CD1c-positive myeloid dendritic cell (primary cell): Measurements from ENCODE around the gene CDC42BPB.
A peak's percentile ranks its signal among the peaks of the same experiment; 100 is the strongest.

Experiments
- DNase-seq: peaks from one replicate; pipeline ENCODE4 v3.0.0-alpha.2; 2016; ENCODE audit errors: extremely low spot score

CDC42BPB gene

DNA sequence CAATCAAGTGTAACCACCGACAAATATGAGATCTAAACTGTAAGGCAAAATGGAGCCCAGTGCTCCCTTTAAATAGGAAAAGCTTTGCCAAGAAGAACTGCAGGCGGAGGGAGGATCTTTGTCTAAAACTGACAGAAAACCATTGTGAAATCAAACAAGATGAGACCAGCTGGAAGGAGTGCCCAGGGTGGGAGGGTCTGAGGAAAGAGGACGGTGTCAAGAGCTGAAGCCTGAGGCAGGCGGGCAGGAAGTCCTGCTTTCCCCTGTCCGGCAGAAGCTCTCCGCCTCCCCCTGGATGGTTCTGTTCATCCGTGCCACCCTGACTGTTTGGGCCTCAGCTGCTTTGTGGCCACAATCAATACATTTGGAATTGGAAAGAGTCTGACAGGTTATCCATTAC, 37.5 kb downstream of the CDC42BPB start:
- DNase-seq, result peak; percentile 5

DNA sequence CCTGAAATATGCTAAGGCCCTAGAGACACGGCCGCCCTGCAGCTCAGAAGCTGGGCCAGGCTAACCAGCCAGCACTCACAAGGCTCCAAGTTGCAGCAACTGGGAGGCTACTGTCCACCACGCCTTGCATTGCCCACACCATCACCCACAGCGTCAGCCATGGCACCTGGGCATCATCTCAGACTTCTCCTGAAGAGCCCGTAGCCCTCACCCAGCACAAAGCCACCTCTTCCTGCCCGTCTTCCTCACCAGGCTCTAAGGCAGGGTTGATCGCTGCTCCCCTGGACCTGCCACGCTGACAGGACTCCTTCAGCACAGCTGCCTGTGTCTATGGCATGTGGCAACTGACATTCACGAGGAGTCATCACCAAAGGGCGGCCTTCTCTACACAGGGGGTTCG, 38.1 kb downstream of the CDC42BPB start:
- no peak for DNase-seq

GRCh38 chr14:103016594-103016993, 40.8 kb downstream of the CDC42BPB start:
- no peak for DNase-seq

- no peak for DNase-seq
Observed at GRCh38 chr14:103016071-103016470, 41.3 kb downstream of the CDC42BPB start.

GRCh38 chr14:103015426-103015825, 41.9 kb downstream of the CDC42BPB start:
- no peak for DNase-seq

DNA sequence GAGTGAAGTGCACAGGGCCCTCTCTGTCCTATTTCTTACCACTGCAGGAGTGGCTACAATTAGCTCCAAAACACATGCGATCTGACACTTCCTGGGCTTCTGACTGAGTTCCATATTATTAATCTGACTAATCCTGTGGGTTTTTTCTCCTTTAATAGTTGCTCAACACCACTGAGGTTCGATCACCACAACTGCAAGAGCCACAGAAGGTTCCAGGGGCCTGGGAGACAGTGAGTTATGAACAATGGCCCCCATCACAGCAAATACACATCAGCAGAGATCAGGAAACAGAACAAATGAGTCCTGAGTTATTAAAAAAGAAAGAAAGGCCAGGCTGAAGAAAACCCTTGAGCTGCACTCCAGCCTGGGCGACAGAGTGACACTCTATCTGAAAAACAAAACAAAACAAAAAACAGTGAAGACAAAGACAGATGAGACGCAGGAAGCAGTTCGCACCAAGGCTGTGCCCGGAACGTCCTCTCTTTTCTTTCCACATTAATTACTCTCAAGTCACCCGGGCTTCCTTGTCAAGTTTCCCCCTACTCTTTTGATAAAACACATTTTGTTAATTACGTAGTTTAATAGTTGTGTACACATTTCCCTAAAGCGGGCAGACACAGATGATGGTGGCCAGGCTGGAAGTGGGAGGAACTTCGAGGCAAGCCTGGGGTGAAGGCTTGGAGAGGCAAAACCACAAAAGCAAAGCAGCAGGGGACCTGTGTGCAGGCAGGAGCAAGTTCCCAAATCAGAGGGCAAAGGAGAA, 42.7 kb downstream of the CDC42BPB start:
- DNase-seq, result peak; percentile 39

DNA sequence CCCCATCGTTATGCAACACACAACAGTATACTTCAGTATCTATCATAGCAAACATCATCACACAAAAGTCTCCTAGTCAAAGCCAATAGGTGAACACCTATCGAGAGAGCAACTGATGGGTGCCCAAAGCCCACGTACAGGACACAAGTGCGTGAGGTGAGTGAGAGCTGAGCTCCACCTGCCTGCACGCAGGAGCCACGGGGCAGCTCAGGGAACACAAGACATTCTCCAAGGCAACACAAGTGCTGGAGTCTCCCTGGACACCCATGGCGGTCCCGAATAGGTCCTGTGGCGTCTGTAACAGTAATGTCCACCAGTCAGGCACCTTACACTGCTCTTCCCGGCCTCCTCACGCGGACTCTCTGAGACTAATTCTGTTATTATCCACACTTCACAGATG, 44.3 kb downstream of the CDC42BPB start:
- no peak for DNase-seq

- no peak for DNase-seq
Observed at GRCh38 chr14:103009559-103009958, 47.8 kb downstream of the CDC42BPB start.

DNA sequence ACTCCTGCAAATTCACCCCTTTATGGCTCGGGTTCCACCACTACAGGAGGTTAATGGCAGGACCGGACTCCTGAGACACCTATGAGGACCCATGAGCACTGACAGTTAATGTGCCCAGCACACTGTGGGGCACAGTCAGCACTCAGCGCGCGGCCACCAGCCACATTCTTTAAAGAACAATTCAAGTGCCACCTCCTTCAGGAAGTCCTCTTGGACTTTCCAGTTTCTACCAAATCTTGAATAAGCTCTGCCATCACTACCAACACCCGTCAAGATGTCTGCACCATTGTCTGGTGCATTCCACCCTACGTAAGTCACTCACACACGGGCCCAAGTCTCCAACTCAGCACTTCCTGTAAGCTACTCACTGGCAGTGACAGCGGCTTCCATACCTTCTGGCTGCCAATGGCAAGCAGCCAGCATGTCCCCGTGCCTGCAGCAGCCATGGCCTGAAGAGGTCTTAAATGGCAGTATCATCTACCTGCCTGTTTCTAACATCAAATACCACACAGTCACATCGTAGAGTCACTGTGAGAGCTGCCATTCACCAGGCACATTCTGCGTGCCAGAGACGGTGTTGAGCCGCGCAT, 48.5 kb downstream of the CDC42BPB start:
- DNase-seq, result no peak

GRCh38 chr14:103008126-103008525, 49.2 kb downstream of the CDC42BPB start:
- DNase-seq, result no peak

DNA sequence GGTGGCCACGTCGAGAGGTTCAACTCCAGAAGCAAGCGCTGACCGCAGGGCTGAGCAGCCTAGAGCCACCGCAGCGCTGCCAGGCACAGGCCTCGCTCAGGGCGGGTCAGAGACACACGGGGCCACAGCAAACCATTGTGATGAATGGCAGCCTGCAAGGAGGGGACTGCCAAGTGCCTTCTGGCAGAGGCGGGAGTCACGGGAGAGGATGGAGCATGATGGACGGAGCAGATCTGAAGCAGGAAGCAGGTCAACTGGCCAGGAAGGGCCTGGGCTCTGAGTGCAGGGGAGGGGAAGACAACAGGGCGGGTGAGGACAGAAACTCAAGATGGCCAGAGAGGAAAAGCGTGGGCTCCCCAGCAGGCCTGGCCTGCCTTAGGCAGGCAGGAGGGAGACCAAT, 49.8 kb downstream of the CDC42BPB start:
- DNase-seq, result no peak

DNA sequence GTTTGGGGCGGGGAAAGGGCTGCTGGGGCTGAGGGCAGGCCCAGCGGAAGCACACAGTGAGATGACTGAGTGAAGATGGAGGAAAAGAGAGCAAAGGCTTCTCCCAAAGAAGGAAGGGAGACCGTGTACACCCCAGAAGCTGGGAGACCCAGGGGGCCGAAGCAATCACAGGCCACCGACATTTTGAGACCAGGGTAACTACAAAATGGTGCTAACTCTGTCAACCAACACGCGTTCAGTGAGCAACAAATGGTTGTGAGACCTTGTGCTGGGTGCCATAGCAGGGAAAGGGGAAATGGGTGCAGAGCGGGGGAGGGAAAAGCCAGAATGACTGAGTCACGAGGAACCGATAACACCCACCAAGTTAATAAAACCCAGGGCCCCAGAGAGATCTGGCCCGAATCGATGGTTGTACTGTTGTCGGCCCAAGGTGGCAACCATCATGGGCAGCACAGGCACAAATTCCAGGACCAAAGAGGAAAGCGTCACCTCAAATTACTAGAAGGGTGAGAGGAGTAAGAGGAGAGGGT, 50.3 kb downstream of the CDC42BPB start:
- no peak for DNase-seq

DNA sequence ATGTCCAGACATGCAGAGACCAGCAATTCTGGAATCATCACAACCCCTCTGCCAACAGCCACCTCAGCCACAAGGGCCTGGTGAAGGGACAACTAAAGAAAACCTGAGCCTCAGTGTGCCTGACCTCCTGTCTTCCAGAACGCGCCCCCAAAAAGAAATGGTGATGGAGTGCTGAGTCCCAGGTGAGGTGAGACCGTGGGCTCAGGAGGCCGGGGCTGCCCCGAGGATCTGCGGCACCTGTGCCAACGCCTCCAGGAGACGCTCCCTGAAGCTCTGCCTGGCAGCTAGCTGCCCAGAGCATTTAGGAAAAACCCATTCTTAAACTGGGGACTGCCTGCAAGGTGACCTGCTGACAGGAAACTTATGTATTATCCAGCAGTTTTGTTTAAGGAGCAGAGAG, 51.2 kb downstream of the CDC42BPB start:
- DNase-seq, result no peak

DNA sequence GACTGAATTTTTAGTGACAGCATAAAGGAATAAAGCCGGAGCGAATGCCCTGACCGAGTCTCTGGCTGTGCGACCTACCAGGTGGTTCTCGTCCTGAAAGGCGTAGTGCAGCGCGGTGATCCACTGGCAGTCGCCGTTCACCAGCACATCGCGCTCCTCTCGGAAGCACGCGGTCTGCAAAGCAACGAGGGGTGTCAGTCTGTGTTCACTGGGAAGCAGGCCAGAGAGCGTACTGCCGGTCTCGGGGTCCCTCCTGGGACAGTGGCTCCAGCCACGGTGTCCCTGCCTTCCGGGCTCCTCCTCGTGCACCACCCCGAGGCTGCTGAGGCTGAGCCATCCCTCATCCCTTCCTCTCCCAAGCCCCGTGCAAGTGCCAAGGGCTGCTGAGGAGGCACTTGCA, 53.5 kb downstream of the CDC42BPB start:
- no peak for DNase-seq

GRCh38 chr14:103003351-103003615, 54.1 kb downstream of the CDC42BPB start:
- no peak for DNase-seq

DNA sequence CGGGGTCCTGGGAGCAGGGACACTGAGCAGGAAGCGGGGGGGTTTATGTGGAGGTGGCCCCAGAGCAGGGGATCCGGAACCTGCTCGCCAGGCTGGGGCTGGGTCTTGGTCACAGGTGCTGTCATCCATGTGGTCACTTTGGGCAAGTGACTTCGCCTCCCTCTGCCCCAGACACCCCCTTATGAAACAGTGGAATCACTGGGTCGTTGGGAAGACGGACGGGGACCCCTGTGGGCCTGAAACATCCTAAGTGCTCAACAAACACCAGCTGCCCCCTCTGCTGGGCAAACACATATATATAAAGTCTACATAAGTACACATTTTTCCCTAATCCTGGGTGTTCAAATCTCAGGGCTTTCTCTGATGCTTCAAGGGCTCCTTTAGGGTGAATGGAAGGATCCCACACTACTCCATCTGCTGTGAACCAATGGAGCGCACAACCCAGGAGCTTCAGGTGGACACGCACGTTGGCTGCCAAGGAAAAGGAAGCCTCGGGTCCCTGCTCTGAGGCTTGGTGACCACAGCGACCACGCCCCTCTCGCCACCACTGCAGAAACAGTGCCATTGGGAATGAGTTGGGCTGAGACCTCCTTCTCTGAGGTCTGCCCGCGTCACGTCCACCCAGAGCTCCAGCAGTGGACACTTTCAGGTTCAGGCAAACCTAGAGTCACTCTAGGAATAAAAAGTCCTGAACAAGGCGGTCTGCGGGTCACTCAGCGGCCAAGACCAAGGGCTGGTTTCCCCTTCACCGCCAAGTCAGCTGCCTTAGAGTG, 54.6 kb downstream of the CDC42BPB start:
- no peak for DNase-seq

DNA sequence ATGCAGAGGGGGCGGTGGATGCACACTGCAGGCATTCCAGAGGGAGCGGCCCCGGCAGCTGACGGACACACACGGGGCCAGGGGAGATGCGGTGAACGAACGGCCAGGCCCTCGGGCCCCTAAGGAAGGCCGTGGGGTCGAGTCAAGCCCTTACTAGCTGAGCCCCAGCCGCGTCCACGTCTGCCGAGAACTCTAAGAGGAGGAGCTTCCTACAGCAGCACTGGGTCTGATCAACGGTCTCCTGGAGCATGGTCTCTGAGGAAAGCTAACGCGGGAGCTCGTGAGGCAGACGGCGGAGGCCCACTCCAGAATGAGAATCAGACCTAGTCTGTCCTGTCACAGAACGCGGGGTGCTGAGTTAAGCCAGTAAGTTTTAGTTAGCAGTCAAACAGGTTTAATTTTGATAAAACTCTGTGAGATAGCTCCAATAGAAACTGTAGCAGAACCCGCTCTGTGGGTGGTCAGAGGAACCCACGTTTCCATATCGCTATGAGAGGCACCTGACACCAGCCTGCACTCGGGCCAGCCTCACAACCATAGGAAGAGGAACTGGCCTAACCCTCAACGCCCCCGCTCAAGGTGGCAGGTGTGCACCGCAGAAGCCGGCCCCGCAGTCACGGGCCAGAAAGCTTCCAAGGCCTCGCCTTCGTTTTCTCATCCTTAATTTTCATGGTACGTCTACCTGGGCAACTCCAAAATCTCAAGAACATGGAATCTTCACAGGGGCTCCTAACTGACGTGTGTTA, 55.5 kb downstream of the CDC42BPB start:
- no peak for DNase-seq

DNA sequence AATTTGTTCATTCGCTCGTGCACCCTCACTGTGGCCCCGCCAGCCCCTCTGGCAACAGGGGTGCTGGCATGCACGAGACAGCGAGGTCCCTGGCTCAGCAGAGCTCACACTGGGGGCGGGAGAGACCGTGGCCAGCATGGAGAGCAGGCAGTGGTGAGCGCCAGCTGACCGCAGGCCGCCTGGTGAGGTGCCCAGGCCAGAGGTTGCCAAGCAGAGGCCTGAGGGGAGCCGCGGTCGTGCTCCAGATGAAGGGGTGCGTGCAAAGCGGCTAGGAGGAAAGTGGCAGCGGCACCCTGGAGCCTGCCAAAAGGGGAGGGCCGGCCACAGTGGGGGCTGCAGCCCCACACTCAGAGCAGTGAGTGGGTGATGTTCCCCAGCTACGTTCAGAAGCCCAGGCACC, 56.1 kb downstream of the CDC42BPB start:
- no peak for DNase-seq

DNA sequence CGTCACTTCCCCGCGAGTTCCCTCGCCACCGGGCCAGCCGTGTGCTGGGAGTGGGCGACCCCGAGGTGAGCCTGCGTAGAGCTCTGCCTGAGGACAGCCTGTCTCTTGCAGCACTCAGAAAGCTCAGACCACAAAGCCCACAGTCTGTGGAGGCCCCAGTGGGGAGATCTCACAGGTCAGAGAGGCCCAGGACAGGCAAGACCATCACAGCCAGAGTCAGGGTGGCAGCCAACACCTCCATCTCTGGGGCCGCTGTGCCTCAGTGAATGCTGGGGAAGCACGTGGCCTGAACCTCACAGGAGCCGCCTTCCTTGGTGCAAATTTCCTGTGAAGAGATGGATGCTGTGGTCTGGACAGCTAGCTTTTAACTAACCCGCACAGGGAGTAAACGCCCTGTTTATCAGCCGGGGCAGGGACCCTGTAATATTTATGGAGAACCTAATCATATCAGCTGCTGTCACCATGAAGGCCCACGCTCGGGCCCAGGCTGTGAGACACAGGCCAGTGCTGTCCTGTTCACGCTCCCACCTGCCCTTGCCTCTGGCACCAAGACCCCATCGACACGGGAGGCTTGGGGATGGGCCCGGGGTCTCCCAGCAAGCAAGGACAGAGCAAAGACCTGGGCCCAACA, 56.9 kb downstream of the CDC42BPB start:
- no peak for DNase-seq

DNA sequence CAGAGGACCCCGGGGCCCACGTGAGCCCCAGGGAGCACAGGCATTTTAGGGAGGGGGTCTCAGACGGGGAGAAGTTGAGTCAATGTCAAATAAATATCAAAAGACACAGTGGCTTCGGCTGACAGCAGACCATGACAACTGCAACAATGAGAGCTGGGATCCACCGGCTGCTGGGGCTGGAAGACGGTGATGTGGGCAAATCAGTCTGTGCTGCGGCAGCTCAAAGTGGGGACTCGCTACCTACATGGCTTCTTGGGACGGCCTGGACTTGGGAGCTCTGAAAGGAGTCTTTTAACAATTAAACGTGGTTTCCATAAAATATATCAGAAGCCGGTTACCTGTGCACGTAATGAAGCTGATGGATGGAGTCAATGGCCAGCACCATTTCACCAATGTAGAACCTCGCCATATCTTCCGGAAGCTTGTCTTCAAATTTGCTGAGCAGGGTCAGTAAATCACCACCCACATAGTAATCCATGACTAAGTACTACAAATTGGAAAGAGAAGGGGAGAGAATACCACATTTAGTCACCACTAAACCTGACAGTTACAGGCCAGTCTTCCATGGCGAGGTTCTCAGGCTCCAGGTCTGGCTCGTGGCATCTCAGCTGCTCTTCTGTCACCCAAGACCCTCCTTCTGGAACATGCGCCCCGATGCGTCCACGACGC, 58.0 kb downstream of the CDC42BPB start:
- DNase-seq, result no peak

DNA sequence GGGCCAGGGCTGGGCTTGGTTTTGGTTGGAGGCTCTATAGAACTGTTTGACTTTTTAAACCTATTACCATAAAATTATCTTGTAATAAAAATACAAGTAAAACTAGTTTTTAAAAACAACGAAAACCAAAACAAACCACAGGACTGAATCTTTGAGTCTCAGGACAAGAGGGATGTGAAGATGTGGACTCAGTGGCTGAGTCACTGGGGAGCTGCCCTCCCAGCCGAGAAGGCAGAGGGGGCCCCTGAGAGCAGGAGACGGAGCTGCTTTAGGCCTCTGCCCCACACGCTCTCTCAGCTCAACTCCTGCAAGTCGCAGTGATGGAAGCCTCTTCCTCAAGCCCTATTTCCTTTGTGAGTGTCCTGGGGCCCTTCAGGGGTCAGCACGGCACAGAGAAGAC, 59.0 kb downstream of the CDC42BPB start:
- DNase-seq, result no peak
